OCI-LY7 (cell line): ENCODE results near the gene CYB561. TPM values are rescaled to one million over a fixed set of nuclear protein-coding genes. Genes with fewer than 3 reads are reported as not detected.
A peak's percentile ranks its signal among the peaks of the same experiment; 100 is the strongest.

Experiments
- BruUV-seq: library from RNA; stranded (reverse); fragments of 400-500 nt; replicated peaks from 2 replicates; lab custom pipeline; 2021; lab: Mats Ljungman, UMichigan
- CTCF ChIA-PET: fragments of 300-600 bp; sonication (Branson Sonifier 250); formaldehyde crosslinking; loops from one replicate; lab custom pipeline; 2022; ENCODE audit warnings: antibody characterized with exemption; ENCODE audit not compliant: unreplicated experiment; lab: Charles Lee
- POLR2A ChIA-PET: fragments of 300-600 bp; sonication (Branson Sonifier 250); formaldehyde crosslinking; loops from one replicate; lab custom pipeline; 2022; ENCODE audit warnings: antibody characterized with exemption; lab: Charles Lee
- DNase-seq: peaks from one replicate; pipeline ENCODE4 v3.0.0-alpha.2; 2015; ENCODE audit warnings: low spot score
- H2AFZ ChIP-seq: fragments of 200-600 bp; sonication (generic), shearing (Covaris generic); 2 replicates; pipeline ENCODE4 v1.6.1; 2014; ENCODE audit warnings: mild to moderate bottlenecking, antibody characterized with exemption, low read length, moderate library complexity
- H3K27ac ChIP-seq: fragments of 200-600 bp; sonication (generic); 2 replicates; pipeline ENCODE4 v1.5.1; 2014; ENCODE audit warnings: mixed run types, low read depth, mild to moderate bottlenecking, moderate library complexity, low read length, inconsistent platforms; ENCODE audit not compliant: poor library complexity, severe bottlenecking
- H3K36me3 ChIP-seq: fragments of 200-600 bp; sonication (generic); 2 replicates; pipeline ENCODE4 v1.6.1; 2014; ENCODE audit warnings: mild to moderate bottlenecking, antibody characterized with exemption, low read length, moderate library complexity, mixed read lengths; ENCODE audit not compliant: insufficient read depth
- H3K4me1 ChIP-seq: fragments of 200-600 bp; sonication (generic); 2 replicates; pipeline ENCODE4 v1.5.1; 2014; ENCODE audit warnings: mild to moderate bottlenecking, low read length; ENCODE audit not compliant: insufficient read depth, poor library complexity, severe bottlenecking
- H3K4me2 ChIP-seq: fragments of 200-600 bp; sonication (generic); 2 replicates; pipeline ENCODE4 v1.6.1; 2014; ENCODE audit warnings: mild to moderate bottlenecking, low read length
- H3K4me3 ChIP-seq: fragments of 200-600 bp; sonication (generic); 2 replicates; pipeline ENCODE4 v1.5.1; 2014; ENCODE audit warnings: mild to moderate bottlenecking, low read depth, low read length; ENCODE audit not compliant: poor library complexity, severe bottlenecking
- H3K79me2 ChIP-seq: fragments of 200-600 bp; sonication (generic); 2 replicates; pipeline ENCODE4 v1.6.1; 2016; ENCODE audit warnings: low read depth, mild to moderate bottlenecking, low read length, moderate library complexity, mixed read lengths; ENCODE audit not compliant: insufficient read depth
- H3K9me2 ChIP-seq: fragments of 200-600 bp; sonication (generic); 2 replicates; pipeline ENCODE4 v1.6.1; 2016; ENCODE audit warnings: mild to moderate bottlenecking, low read length, mixed read lengths; ENCODE audit not compliant: insufficient read depth
- H3K9me3 ChIP-seq: fragments of 200-600 bp; sonication (generic); 2 replicates; pipeline ENCODE4 v1.6.1; 2014; ENCODE audit warnings: mild to moderate bottlenecking, mixed run types, low read length, mixed read lengths
- H4K20me1 ChIP-seq: fragments of 200-600 bp; sonication (generic); 2 replicates; pipeline ENCODE4 v1.6.1; 2014; ENCODE audit warnings: mild to moderate bottlenecking, antibody characterized with exemption, low read length, moderate library complexity, mixed read lengths; ENCODE audit not compliant: insufficient read depth
- CTCF ChIP-seq: fragments of 200-600 bp; sonication (generic); conservative IDR thresholded peaks from 2 replicates; pipeline ENCODE4 v1.5.1; 2014; ENCODE audit warnings: mild to moderate bottlenecking, antibody characterized with exemption, low read length, moderate library complexity, mixed read lengths
- EZH2phosphoT487 ChIP-seq: fragments of 200-600 bp; sonication (generic); IDR thresholded peaks from 2 replicates; pipeline ENCODE4 v1.6.1; 2018; ENCODE audit warnings: low read depth, borderline replicate concordance, mild to moderate bottlenecking, mixed run types, antibody characterized with exemption, low read length, moderate library complexity, mixed read lengths
- intact Hi-C: fragments of 100-400 bp; cut with micrococcal nuclease; formaldehyde crosslinking; loops from one replicate; pipeline ENCODE4 v1.10.0; 2022; ENCODE audit not compliant: unreplicated experiment
- total RNA-seq, 2 experiments: library from RNA; depleted of rRNA in 1 of 2; stranded (reverse); fragments of >200 nt in 1 of 2; shearing (Covaris generic) in 1 of 2; gene quantifications; 2 replicates each; pipeline ENCODE4 v1.2.3, GENCODE V29; 2014 to 2022

Gene CYB561
- total RNA-seq, 2 experiments from 2014 or later: not detected

- no peaks in the 10 kb centered on the region for H4K20me1 ChIP-seq
- no TSS peak for BruUV-seq
- H2AFZ ChIP-seq: no peak overlapping the region
- no peaks in the 10 kb centered on the region for H3K9me3 ChIP-seq
- ChIA-PET POLR2A (interaction anchor here (0.5 to 1.0 kb wide), 4 partner anchors 15 to 232 kb away, joined by 3 to 4 read pairs (median 3); no protein-coding TSS in a partner anchor), CTCF (interaction anchor here (0.9 to 1.6 kb wide), 2 partner anchors 10 to 41 kb away, joined by 3 to 4 read pairs; partner anchors contain the start of gene ACE)
- no peaks in the 10 kb centered on the region for H3K9me2 ChIP-seq
- no peak overlapping the region for H3K4me2 ChIP-seq
- intact Hi-C loops: no loop called here
- H3K4me1 ChIP-seq: peaks cover 20% of the 10 kb centered on the region
- no peak overlapping the region for H3K27ac ChIP-seq
- DNase-seq: no peak
- no peaks in the 10 kb centered on the region for H3K79me2 ChIP-seq
- H3K4me3 ChIP-seq: no peak overlapping the region
- H3K36me3 ChIP-seq: no peaks in the 10 kb centered on the region
- TF ChIP-seq EZH2phosphoT487 (no peak), CTCF (peak; percentile 44; the same call in 1 of the 2 replicates)
Observed at GRCh38 chr17:63434951-63435571, 11.0 kb downstream of the CYB561 start.

GRCh38 chr17:63433746-63434591 lies 12.1 kb downstream of the CYB561 start:
- no peak overlapping the region for H2AFZ ChIP-seq
- no peak overlapping the region for H3K4me3 ChIP-seq
- no peak overlapping the region for H3K27ac ChIP-seq
- no peak for DNase-seq
- H4K20me1 ChIP-seq: no peaks in the 10 kb centered on the region
- peaks cover 14% of the 10 kb centered on the region for H3K4me1 ChIP-seq
- TF ChIP-seq EZH2phosphoT487: no peak
- no peak for TF ChIP-seq CTCF
- H3K36me3 ChIP-seq: no peaks in the 10 kb centered on the region
- H3K79me2 ChIP-seq: no peaks in the 10 kb centered on the region
- no peak overlapping the region for H3K4me2 ChIP-seq
- ChIA-PET POLR2A (interaction anchor here (1.0 kb wide), 1 partner anchor 20 kb away, joined by 3 read pairs; no protein-coding TSS in a partner anchor), CTCF (interaction anchor here (1.0 to 1.6 kb wide), 2 partner anchors 8 to 177 kb away, joined by 3 to 4 read pairs; no protein-coding TSS in a partner anchor)
- BruUV-seq: no TSS peak
- H3K9me3 ChIP-seq: no peaks in the 10 kb centered on the region
- intact Hi-C loops: no loop called here
- no peaks in the 10 kb centered on the region for H3K9me2 ChIP-seq
